Tibial nerve (tissue), 4 donors: ENCODE data around the gene ARRB1. TPM values are rescaled to one million over a fixed set of nuclear protein-coding genes. Genes with fewer than 3 reads are reported as not detected.

ENCODE experiments used
- DNase-seq, 2 donors: peaks; one replicate each; pipeline ENCODE4 v3.0.0-alpha.2; 2019; ENCODE audit warnings: low spot score in 2 of 2
- H3K27ac ChIP-seq, 4 donors: fragments of 200-600 bp; sonication (generic) in 3 of 4; one replicate each; pipeline ENCODE4 v1.5.1; 2017 to 2019; ENCODE audit warnings: mild to moderate bottlenecking in 1 of 4
- H3K27me3 ChIP-seq, 2 donors: fragments of 200-600 bp; sonication (generic) in 1 of 2; one replicate each; pipeline versions ENCODE4 v1.5.1 to v1.6.0; 2017 to 2019
- H3K36me3 ChIP-seq, 3 donors: fragments of 200-600 bp; sonication (generic); one replicate each; pipeline ENCODE4 v1.5.1; 2018 to 2019
- H3K4me1 ChIP-seq, 4 donors: fragments of 200-600 bp; sonication (generic) in 3 of 4; one replicate each; pipeline ENCODE4 v1.5.1; 2017 to 2019
- H3K4me3 ChIP-seq, 4 donors: fragments of 200-600 bp; sonication (generic) in 3 of 4; one replicate each; pipeline ENCODE4 v1.5.1; 2017 to 2019; ENCODE audit warnings: mild to moderate bottlenecking in 1 of 4, moderate library complexity in 1 of 4
- H3K9me3 ChIP-seq, 4 donors: fragments of 200-600 bp; sonication (generic) in 3 of 4; one replicate each; pipeline ENCODE4 v1.5.1; 2017 to 2019
- CTCF ChIP-seq, 5 experiments: fragments of 200-600 bp in 3 of 5; fragments of 450-650 bp in 2 of 5; sonication (generic) in 3 of 5; IDR thresholded peaks; one replicate each; pipeline ENCODE4 v1.5.1; 2016 to 2019; ENCODE audit warnings: antibody characterized with exemption in 5 of 5, mild to moderate bottlenecking in 3 of 5, moderate library complexity in 2 of 5
- EP300 ChIP-seq, 2 donors: sonication (generic); formaldehyde crosslinking; IDR thresholded peaks; one replicate each; pipeline ENCODE4 v1.6.1; 2017; ENCODE audit warnings: antibody characterized with exemption in 2 of 2, mild to moderate bottlenecking in 1 of 2
- POLR2A ChIP-seq, 2 donors: fragments of 450-650 bp; IDR thresholded peaks; one replicate each; pipeline ENCODE4 v1.6.1; 2017; ENCODE audit warnings: antibody characterized with exemption in 2 of 2, mild to moderate bottlenecking in 2 of 2, moderate library complexity in 2 of 2
- WGBS, 2 donors: methylation state at CpG; one replicate each; pipeline ENCODE4 v1.1.5; 2018; 5-methylcytosine and 5-hydroxymethylcytosine counted together
- total RNA-seq, 4 donors: library from RNA; depleted of rRNA; stranded (reverse); fragments of >200 nt; gene quantifications; one replicate each; pipeline ENCODE4 v1.1.0, GENCODE V29; 2016

Gene ARRB1
- total RNA-seq, 4 donors from 2014 or later = 38.2 to 68.1 (median 45.8) TPM

DNA sequence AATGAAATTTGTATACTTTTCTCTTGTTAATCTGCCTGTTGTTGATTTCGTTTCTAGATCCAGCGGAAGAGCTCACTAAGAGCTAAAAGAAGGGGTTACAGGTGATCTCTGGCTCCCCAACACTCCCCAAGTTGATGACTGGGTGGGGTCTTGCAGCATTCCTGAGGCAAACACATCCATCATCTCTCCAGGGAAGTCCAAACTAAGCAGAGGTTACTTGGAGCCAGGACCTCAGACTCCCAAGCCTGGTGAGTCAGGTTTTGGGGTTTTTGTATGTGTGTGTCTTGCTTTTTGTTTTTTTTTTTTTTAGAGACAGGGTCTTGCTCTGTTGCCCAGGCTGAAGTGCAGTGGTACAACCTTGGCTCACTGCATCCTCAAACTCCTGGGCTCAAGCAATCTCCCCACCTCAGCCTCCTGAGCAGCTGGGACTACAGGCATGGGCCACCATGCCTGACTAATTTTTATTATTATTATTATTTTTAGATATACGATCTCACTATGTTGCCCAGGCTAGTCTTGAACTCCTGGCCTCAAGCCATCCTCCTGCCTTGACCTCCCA is 36.4 kb upstream of the ARRB1 start:
- peaks cover 0 to 16% (median 6%) of the 10 kb centered on the region in 4 donors for H3K4me1 ChIP-seq
- peak overlapping the region in 1 of 4 donors; percentile 29 for H3K27ac ChIP-seq
- no peak for DNase-seq
- no peaks in the 10 kb centered on the region for H3K27me3 ChIP-seq
- TF ChIP-seq CTCF (IDR thresholded peaks at IDR 0.05) (no peak), EP300 (IDR thresholded peaks at IDR 0.05) (no peak), POLR2A (IDR thresholded peaks at IDR 0.05) (no peak)
- no peaks in the 10 kb centered on the region for H3K9me3 ChIP-seq
- WGBS, 2 donors = 63 to 78% methylated on average over 3 of the region's 3 CpGs
- no peak overlapping the region for H3K4me3 ChIP-seq
- H3K36me3 ChIP-seq = no peaks in the 10 kb centered on the region

DNA sequence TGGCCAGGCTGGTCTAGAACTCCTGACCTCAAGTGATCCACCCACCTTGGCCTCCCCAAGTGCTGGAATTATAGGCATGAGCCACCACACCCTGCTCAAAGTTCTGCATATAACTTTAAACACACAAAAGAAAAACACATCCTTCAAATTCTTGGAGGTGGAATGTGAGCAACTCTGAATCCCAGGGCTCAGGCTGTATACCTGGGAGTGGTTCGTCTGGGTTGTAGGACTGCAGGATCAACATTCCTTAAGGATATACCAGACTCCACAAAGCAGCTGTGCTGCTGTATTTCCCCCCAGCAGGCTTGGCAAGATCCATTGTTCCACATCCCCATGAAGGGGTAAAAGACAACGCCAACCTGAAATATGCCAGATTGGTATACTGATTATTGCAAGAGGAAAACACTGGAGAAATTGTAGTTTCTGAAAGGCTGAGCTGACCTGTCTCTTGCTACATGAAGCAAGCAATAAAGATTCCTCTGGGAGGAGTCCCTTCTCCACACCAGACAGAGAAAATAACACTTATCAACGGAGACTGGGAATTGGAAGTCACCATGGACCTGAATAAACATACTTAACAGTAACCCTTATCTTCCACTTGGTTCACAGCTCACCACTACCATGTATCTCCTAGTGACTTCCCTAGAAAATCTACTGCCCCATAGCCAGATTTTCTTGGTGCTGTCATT is 35.6 kb upstream of the ARRB1 start:
- Histone ChIP-seq H3K27ac (no peak overlapping the region), H3K27me3 (no peaks in the 10 kb centered on the region), H3K36me3 (no peaks in the 10 kb centered on the region), H3K9me3 (no peaks in the 10 kb centered on the region), H3K4me1 (peaks cover 0 to 16% (median 6%) of the 10 kb centered on the region in 4 donors), H3K4me3 (no peak overlapping the region)
- 46 to 47% methylated on average over 3 of the region's 3 CpGs for WGBS, 2 donors
- TF ChIP-seq POLR2A (IDR thresholded peaks at IDR 0.05) (no peak), EP300 (IDR thresholded peaks at IDR 0.05) (no peak), CTCF (IDR thresholded peaks at IDR 0.05) (no peak)
- no peak for DNase-seq

DNA sequence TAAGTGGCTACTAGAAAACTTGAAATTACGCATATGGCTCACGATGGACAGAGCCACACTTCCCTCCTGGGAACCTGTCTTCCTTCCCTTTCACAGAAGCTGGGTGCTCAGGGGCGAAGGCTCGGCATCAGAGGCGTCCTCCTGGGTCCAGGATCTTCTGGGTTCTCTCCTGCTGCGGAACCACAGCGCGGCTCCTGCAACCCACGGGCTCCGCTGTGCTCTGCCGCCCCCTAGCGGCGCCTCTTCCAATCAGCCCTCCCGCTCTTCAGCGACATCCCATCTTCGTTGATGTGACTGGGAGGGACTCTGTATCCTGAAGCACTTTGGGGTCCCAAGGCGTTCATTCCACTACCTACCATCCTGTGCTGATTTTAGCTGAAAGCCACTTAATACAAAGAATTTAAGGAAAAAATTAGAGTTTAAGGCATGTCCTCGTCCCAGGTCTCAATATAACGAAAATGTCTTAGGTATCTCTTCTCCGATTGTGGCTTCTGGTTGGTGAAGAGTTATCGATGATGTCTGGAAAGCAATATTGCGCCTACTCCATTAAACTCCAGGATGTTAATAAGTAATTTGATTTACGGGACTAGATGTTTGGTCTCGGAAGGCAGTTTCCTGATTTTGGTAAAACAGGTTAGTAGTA is 33.1 kb upstream of the ARRB1 start:
- H3K27me3 ChIP-seq = no peaks in the 10 kb centered on the region
- H3K36me3 ChIP-seq = no peaks in the 10 kb centered on the region
- no peak overlapping the region for H3K4me3 ChIP-seq
- peaks cover 0 to 16% (median 9%) of the 10 kb centered on the region in 4 donors for H3K4me1 ChIP-seq
- peak; percentile 62 to 73 for DNase-seq
- H3K9me3 ChIP-seq = no peaks in the 10 kb centered on the region
- 25 to 35% methylated on average over 17 to 24 of the region's 24 CpGs for WGBS, 2 donors
- H3K27ac ChIP-seq = no peak overlapping the region
- TF ChIP-seq CTCF (IDR thresholded peaks at IDR 0.05) = peak; percentile 90 to 98 (median 94)
- peak in 1 of 2 donors; percentile 23 for TF ChIP-seq EP300 (IDR thresholded peaks at IDR 0.05)
- TF ChIP-seq POLR2A (IDR thresholded peaks at IDR 0.05) = no peak

DNA sequence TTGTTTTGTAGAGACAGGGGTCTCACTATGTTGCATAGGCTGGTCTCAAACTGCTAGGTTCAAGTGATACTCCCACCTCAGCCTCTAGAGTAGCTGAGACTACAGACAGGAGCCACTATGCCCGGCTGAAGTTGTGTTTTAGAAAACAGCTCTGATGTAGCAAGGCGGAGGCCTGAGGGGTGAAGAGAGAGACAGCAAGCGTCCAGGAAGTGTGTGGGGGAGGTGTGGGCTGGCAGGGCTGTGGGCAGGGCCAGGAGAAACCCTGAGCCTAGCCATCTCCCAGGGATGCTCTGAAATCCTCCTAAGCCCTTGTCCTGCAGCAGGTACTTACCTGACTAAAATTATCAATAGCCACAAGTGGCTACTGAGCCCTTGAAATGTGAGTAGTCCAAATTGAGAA is 31.8 kb upstream of the ARRB1 start:
- Histone ChIP-seq H3K27me3 (no peaks in the 10 kb centered on the region), H3K27ac (no peak overlapping the region), H3K4me1 (peaks cover 0 to 9% (median 3%) of the 10 kb centered on the region in 4 donors), H3K36me3 (no peaks in the 10 kb centered on the region), H3K9me3 (no peaks in the 10 kb centered on the region), H3K4me3 (no peak overlapping the region)
- WGBS, 2 donors = 59 to 76% methylated on average over 3 of the region's 3 CpGs
- TF ChIP-seq EP300 (IDR thresholded peaks at IDR 0.05) (no peak), POLR2A (IDR thresholded peaks at IDR 0.05) (no peak), CTCF (IDR thresholded peaks at IDR 0.05) (no peak)
- DNase-seq = no peak
